HepG2 (cell line): ENCODE data around the gene CBLB. TPM values are rescaled to one million over a fixed set of nuclear protein-coding genes. Genes with fewer than 3 reads are reported as not detected.
A peak's percentile ranks its signal among the peaks of the same experiment; 100 is the strongest.

Experiments
- CCAR2 ChIP-seq: fragments of 200-400 bp; formaldehyde crosslinking; optimal IDR thresholded peaks from 2 replicates; pipeline ENCODE3; 2018; ENCODE audit warnings: low read depth, mild to moderate bottlenecking, low read length, moderate library complexity
- ELF1 ChIP-seq: sonication (generic); formaldehyde crosslinking; IDR thresholded peaks from 2 replicates; pipeline ENCODE4 v1.4.0; 2020; ENCODE audit warnings: missing genetic modification reagents
- HDAC1 ChIP-seq: sonication (generic); formaldehyde crosslinking; IDR thresholded peaks from 2 replicates; pipeline ENCODE4 v1.5.1; 2020; ENCODE audit warnings: mild to moderate bottlenecking, missing genetic modification reagents
- HOXA5 ChIP-seq: sonication (generic); formaldehyde crosslinking; IDR thresholded peaks from 2 replicates; pipeline ENCODE4 v1.4.0; 2020; ENCODE audit warnings: missing genetic modification reagents
- KAT7 ChIP-seq: IDR thresholded peaks from 2 replicates; pipeline ENCODE4 v1.6.1; 2018; ENCODE audit warnings: borderline replicate concordance, missing compliant biosample characterization
- MIER3 ChIP-seq: IDR thresholded peaks from 2 replicates; pipeline ENCODE4 v1.6.1; 2016; ENCODE audit warnings: missing compliant biosample characterization, borderline replicate concordance
- NR2C2 ChIP-seq: sonication (generic); formaldehyde crosslinking; IDR thresholded peaks from 2 replicates; pipeline ENCODE4 v1.4.0; 2020; ENCODE audit warnings: missing genetic modification reagents, mild to moderate bottlenecking, moderate library complexity, borderline replicate concordance
- PHF5A ChIP-seq: IDR thresholded peaks from one replicate; pipeline ENCODE4 v1.6.1; 2018; ENCODE audit warnings: low read depth, missing genetic modification reagents; ENCODE audit not compliant: unreplicated experiment
- POGZ ChIP-seq: sonication (generic); formaldehyde crosslinking; IDR thresholded peaks from 2 replicates; pipeline ENCODE4 v1.4.0; 2020; ENCODE audit warnings: mild to moderate bottlenecking, missing genetic modification reagents
- SMYD3 ChIP-seq: sonication (generic); formaldehyde crosslinking; IDR thresholded peaks from 2 replicates; pipeline ENCODE4 v1.8.1; 2023; ENCODE audit warnings: mild to moderate bottlenecking, missing genetic modification reagents
- WIZ ChIP-seq: sonication (generic); formaldehyde crosslinking; IDR thresholded peaks from 2 replicates; pipeline ENCODE4 v1.5.1; 2020; ENCODE audit warnings: mild to moderate bottlenecking, missing genetic modification reagents
- ZBTB8A ChIP-seq: sonication (generic); formaldehyde crosslinking; IDR thresholded peaks from 2 replicates; pipeline ENCODE4 v1.4.0; 2020; ENCODE audit warnings: mild to moderate bottlenecking, low read depth, missing genetic modification reagents, borderline replicate concordance
- ZNF24 ChIP-seq: fragments of 450-650 bp; IDR thresholded peaks from 2 replicates; pipeline ENCODE4 v1.6.1; 2017; ENCODE audit warnings: antibody characterized with exemption, mild to moderate bottlenecking
- ZNF333 ChIP-seq: sonication (generic); formaldehyde crosslinking; IDR thresholded peaks from 2 replicates; pipeline ENCODE4 v1.4.0; 2020; ENCODE audit warnings: mild to moderate bottlenecking, missing genetic modification reagents, borderline replicate concordance
- ZNF484 ChIP-seq: sonication (generic); formaldehyde crosslinking; IDR thresholded peaks from 2 replicates; pipeline ENCODE4 v1.5.1; 2020; ENCODE audit warnings: mild to moderate bottlenecking, low read depth, missing genetic modification reagents, borderline replicate concordance
- ZNF670 ChIP-seq: sonication (generic); formaldehyde crosslinking; IDR thresholded peaks from 2 replicates; pipeline ENCODE4 v1.8.0; 2022; ENCODE audit warnings: mild to moderate bottlenecking, missing genetic modification reagents, borderline replicate concordance
- ZNF747 ChIP-seq: sonication (generic); formaldehyde crosslinking; IDR thresholded peaks from 2 replicates; pipeline ENCODE4 v1.8.1; 2023; ENCODE audit warnings: missing genetic modification reagents, mild to moderate bottlenecking, borderline replicate concordance
- polyA plus RNA-seq, 8 experiments: library from polyadenylated mRNA; depleted of rRNA in 3 of 8; stranded (reverse) in 7 of 8; unstranded in 1 of 8; fragments of >200 nt; fragmentation: Illumina TruSeq in 4 of 8; extraction: Trizol in 4 of 8; gene quantifications; 2 replicates each; pipeline versions ENCODE4 v1.2.1 to v1.2.3, GENCODE V29; 2011 to 2016; ENCODE audit warnings: low read depth in 4 of 8, missing spikeins in 1 of 8, mixed read lengths in 1 of 8; ENCODE audit not compliant: insufficient read depth in 1 of 8
- total RNA-seq, 5 experiments: library from RNA; depleted of rRNA; stranded (reverse); fragments of >200 nt; fragmentation: Illumina TruSeq; extraction: Trizol; gene quantifications; 2 replicates each; pipeline ENCODE4 v1.2.3, GENCODE V29; 2016; ENCODE audit warnings: low read depth in 1 of 5
- TF ChIP-seq, protein P1 (sequence below): sonication (generic); formaldehyde crosslinking; IDR thresholded peaks from 2 replicates; pipeline ENCODE4 v1.4.0; 2020; ENCODE audit warnings: missing genetic modification reagents, borderline replicate concordance
- TF ChIP-seq, protein P2 (sequence below): IDR thresholded peaks from 2 replicates; pipeline ENCODE4 v1.6.1; 2016
- TF ChIP-seq, protein P3 (sequence below): sonication (generic); formaldehyde crosslinking; IDR thresholded peaks from 2 replicates; pipeline ENCODE4 v1.5.1; 2020; ENCODE audit warnings: mild to moderate bottlenecking, missing genetic modification reagents, borderline replicate concordance
- TF ChIP-seq, protein P4 (sequence below): sonication (generic); formaldehyde crosslinking; conservative IDR thresholded peaks from 2 replicates; pipeline ENCODE4 v1.4.0; 2020; ENCODE audit warnings: missing genetic modification reagents

CBLB gene
- total and polyA plus RNA-seq, 2 of the 13 experiments (the other 11 are each of a cell fraction or from before 2014, with no cell fraction given) = 9.8 to 16.4 TPM

DNA sequence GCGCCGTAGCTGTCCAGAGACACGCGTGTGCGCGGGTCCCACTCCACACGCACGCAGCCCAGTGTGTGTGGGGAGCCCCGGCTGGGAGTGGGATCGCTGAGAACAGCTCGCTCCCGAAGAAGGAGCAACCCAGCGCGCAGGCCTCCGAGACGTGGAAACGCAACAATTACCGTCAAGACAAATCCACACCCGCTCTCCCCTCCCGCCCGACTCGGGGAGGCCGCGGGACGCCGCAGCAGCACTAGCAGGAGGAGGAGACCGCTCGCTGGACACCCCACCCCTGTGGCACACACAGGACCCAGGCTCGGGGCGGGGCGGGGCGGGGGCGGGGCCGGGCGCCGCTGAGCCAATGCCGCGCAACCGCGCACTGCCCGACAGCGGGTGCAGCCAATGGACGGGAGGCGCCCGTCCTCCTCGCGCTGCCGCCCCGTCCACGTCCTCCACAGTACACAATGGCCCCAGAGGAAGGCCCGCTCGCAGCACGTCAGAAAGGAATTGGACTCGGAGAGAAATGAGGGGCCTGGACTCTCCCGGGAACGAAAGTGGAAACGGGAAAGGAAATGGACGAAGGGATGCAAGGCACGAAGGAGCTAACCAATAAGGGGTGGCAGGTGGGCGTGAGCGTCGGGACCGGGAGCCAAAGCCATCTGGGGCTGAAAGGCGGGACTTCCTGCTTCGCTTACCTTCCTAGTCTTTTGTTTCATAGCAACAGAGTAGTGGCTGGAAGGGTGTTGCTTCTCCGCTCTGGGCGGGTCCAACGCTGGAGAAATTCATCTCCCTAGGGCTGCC lies at the start of gene CBLB (continued):
- no peak for TF ChIP-seq ZNF484 (CRISPR knock-in tag)
- TF ChIP-seq ZNF333 (CRISPR knock-in tag) = no peak; the same call in 1 of the 2 replicates
- TF ChIP-seq NR2C2 (CRISPR knock-in tag) = no peak
- TF ChIP-seq HDAC1 (CRISPR knock-in tag) = peak; percentile 65; the same call in 1 of the 2 replicates
- TF ChIP-seq WIZ (CRISPR knock-in tag) = peak; percentile 47; the same call in 1 of the 2 replicates
- TF ChIP-seq ZNF747 (CRISPR knock-in tag) = no peak
- TF ChIP-seq, protein P1, sequence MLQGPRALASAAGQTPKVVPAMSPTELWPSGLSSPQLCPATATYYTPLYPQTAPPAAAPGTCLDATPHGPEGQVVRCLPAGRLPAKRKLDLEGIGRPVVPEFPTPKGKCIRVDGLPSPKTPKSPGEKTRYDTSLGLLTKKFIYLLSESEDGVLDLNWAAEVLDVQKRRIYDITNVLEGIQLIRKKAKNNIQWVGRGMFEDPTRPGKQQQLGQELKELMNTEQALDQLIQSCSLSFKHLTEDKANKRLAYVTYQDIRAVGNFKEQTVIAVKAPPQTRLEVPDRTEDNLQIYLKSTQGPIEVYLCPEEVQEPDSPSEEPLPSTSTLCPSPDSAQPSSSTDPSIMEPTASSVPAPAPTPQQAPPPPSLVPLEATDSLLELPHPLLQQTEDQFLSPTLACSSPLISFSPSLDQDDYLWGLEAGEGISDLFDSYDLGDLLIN (CRISPR knock-in tag) = no peak
- TF ChIP-seq, protein P2, sequence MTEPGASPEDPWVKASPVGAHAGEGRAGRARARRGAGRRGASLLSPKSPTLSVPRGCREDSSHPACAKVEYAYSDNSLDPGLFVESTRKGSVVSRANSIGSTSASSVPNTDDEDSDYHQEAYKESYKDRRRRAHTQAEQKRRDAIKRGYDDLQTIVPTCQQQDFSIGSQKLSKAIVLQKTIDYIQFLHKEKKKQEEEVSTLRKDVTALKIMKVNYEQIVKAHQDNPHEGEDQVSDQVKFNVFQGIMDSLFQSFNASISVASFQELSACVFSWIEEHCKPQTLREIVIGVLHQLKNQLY (CRISPR knock-in tag) = no peak
- TF ChIP-seq SMYD3 (CRISPR knock-in tag) = no peak
- TF ChIP-seq PHF5A (CRISPR knock-in tag) = no peak
- no peak for TF ChIP-seq ZBTB8A (CRISPR knock-in tag)
- no peak for TF ChIP-seq ZNF24
- TF ChIP-seq KAT7 (CRISPR knock-in tag) = no peak; the same call in 1 of the 2 replicates
- TF ChIP-seq ELF1 (CRISPR knock-in tag) = peak; percentile 80
- TF ChIP-seq, protein P3, sequence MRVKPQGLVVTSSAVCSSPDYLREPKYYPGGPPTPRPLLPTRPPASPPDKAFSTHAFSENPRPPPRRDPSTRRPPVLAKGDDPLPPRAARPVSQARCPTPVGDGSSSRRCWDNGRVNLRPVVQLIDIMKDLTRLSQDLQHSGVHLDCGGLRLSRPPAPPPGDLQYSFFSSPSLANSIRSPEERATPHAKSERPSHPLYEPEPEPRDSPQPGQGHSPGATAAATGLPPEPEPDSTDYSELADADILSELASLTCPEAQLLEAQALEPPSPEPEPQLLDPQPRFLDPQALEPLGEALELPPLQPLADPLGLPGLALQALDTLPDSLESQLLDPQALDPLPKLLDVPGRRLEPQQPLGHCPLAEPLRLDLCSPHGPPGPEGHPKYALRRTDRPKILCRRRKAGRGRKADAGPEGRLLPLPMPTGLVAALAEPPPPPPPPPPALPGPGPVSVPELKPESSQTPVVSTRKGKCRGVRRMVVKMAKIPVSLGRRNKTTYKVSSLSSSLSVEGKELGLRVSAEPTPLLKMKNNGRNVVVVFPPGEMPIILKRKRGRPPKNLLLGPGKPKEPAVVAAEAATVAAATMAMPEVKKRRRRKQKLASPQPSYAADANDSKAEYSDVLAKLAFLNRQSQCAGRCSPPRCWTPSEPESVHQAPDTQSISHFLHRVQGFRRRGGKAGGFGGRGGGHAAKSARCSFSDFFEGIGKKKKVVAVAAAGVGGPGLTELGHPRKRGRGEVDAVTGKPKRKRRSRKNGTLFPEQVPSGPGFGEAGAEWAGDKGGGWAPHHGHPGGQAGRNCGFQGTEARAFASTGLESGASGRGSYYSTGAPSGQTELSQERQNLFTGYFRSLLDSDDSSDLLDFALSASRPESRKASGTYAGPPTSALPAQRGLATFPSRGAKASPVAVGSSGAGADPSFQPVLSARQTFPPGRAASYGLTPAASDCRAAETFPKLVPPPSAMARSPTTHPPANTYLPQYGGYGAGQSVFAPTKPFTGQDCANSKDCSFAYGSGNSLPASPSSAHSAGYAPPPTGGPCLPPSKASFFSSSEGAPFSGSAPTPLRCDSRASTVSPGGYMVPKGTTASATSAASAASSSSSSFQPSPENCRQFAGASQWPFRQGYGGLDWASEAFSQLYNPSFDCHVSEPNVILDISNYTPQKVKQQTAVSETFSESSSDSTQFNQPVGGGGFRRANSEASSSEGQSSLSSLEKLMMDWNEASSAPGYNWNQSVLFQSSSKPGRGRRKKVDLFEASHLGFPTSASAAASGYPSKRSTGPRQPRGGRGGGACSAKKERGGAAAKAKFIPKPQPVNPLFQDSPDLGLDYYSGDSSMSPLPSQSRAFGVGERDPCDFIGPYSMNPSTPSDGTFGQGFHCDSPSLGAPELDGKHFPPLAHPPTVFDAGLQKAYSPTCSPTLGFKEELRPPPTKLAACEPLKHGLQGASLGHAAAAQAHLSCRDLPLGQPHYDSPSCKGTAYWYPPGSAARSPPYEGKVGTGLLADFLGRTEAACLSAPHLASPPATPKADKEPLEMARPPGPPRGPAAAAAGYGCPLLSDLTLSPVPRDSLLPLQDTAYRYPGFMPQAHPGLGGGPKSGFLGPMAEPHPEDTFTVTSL (CRISPR knock-in tag) = no peak
- no peak for TF ChIP-seq ZNF670
- peak; percentile 12; the same call in 1 of the 2 replicates for TF ChIP-seq POGZ (CRISPR knock-in tag)
- 0 out of 2 replicates have a peak, but pooled peaks have one; percentile 21 for TF ChIP-seq MIER3 (CRISPR knock-in tag)
- TF ChIP-seq CCAR2 = no peak
- TF ChIP-seq, protein P4, sequence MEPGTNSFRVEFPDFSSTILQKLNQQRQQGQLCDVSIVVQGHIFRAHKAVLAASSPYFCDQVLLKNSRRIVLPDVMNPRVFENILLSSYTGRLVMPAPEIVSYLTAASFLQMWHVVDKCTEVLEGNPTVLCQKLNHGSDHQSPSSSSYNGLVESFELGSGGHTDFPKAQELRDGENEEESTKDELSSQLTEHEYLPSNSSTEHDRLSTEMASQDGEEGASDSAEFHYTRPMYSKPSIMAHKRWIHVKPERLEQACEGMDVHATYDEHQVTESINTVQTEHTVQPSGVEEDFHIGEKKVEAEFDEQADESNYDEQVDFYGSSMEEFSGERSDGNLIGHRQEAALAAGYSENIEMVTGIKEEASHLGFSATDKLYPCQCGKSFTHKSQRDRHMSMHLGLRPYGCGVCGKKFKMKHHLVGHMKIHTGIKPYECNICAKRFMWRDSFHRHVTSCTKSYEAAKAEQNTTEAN (CRISPR knock-in tag) = peak; percentile 7; the same call in 1 of the 2 replicates
- TF ChIP-seq HOXA5 (CRISPR knock-in tag) = peak; percentile 68
